Measurements from ENCODE around the gene ITGB1. TPM values are rescaled to one million over a fixed set of nuclear protein-coding genes. Genes with fewer than 3 reads are reported as not detected.

The ITGB1 gene
- total and polyA plus RNA-seq, 2 of the 8 experiments (the other 6 are each of a cell fraction or from before 2014, with no cell fraction given) = 82.7 to 321 TPM

DNA sequence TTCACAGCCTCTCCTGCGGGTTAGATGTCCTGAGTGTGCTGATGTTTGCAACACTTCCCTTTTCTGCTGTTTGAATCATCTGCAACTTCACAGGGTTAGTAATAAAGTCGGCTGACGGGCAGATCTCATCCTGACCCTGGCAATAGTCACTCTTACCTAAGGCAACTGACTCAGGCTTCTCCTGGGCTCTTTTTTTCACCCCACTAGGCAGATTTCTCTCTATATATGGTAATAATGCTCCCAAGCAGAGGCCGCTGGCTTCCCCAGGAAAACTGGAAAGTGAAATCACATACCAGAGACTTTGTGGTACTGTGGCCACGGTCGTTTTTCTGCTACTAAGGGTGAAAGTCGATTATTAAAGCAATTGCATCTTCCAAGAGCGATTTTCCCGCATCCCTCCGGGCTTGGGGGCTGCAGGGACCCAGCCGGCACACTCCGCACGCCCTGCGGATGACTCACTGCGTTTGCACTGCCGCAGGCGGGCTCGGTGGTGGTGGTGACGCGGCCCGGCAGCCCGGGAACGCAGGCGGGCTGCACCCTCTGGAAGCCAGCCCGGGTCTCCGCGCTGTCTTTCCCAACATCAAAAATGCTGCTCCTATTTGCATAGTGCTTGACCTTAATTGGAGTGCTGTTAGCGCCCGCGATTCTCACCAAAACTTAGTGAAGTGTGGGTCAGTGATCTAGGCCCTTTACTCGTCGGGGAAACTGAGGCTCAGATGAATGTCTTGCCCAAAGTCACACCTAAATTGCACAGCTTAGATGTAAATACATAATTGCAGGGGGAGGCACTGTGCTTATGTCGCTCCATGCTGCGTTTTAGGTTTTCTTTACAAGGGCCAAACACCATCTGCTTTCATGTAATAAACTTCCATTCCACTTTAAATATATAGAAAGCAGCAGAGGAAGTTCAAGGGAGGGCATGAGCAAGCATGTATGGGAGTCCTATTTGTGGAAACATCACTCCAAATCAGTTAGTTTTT is 47.6 kb upstream of the ITGB1 start (continued):
- 0 out of 2 replicates have a peak, but pooled peaks have one; percentile 1 for TF ChIP-seq TEAD4 (IDR thresholded peaks at IDR 0.05; ENCODE audit: low read depth, low read length)
- peak; percentile 45; the same call in 1 of the 2 replicates for TF ChIP-seq JUN (IDR thresholded peaks at IDR 0.05; ENCODE audit: low read depth, low read length)
- peak; percentile 56; the same call in 1 of the 2 replicates for TF ChIP-seq TBP (IDR thresholded peaks at IDR 0.05; ENCODE audit: low read depth, low read length)
- peak; percentile 86 for TF ChIP-seq ASH2L (IDR thresholded peaks at IDR 0.05; ENCODE audit: low read length)
- TF ChIP-seq CTCF (IDR thresholded peaks at IDR 0.05; ENCODE audit: control extremely low read depth in 1 of 3, insufficient read depth in 1 of 3, low read depth in 1 of 3, low read length in 3 of 3) = no peak
- peak; percentile 43 for TF ChIP-seq NANOG (IDR thresholded peaks at IDR 0.05; ENCODE audit: insufficient read depth, low read depth, low read length, poor library complexity, severe bottlenecking)
- TF ChIP-seq ZNF274 (IDR thresholded peaks at IDR 0.05; ENCODE audit: borderline replicate concordance, extremely low read depth, low read length) = no peak
- no peak for TF ChIP-seq BCL11A (IDR thresholded peaks at IDR 0.05; ENCODE audit: low read depth in 2 of 2, low read length in 2 of 2)
- TF ChIP-seq MAX (IDR thresholded peaks at IDR 0.05) = peak; percentile 66
- peak; percentile 76 for TF ChIP-seq SRF (IDR thresholded peaks at IDR 0.05; ENCODE audit: low read depth, low read length)

Data from H1 (cell line).